ENCODE results near the gene GRB10.

DNA sequence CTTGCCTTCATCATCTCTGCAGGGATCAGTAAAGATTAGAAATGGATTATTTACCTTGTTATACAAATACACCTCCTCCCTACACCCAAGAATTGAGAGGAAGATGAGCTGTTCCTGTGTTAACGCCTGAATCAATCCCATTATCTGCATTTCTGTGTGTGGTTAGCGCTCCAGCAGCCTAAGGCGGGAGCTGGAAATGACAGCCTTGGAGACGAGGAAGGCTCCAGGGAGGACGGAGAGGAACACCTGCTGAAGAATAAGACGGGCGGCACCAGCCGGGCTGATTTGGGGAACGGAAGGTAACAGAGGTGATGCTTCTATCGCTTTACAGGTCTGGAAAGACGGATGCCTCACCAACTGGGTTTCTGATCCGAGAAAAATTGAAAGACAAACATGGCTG, 183.3 kb downstream of the GRB10 start:
- TF ChIP-seq, protein P1, sequence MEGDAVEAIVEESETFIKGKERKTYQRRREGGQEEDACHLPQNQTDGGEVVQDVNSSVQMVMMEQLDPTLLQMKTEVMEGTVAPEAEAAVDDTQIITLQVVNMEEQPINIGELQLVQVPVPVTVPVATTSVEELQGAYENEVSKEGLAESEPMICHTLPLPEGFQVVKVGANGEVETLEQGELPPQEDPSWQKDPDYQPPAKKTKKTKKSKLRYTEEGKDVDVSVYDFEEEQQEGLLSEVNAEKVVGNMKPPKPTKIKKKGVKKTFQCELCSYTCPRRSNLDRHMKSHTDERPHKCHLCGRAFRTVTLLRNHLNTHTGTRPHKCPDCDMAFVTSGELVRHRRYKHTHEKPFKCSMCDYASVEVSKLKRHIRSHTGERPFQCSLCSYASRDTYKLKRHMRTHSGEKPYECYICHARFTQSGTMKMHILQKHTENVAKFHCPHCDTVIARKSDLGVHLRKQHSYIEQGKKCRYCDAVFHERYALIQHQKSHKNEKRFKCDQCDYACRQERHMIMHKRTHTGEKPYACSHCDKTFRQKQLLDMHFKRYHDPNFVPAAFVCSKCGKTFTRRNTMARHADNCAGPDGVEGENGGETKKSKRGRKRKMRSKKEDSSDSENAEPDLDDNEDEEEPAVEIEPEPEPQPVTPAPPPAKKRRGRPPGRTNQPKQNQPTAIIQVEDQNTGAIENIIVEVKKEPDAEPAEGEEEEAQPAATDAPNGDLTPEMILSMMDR (conservative IDR thresholded peaks at IDR 0.05) = no peak
- TF ChIP-seq EZH2 (IDR thresholded peaks at IDR 0.05; ENCODE audit: low read depth) = no peak
